CD4-positive, alpha-beta T cell treated with Interleukin-15 for 4 hours (primary cell): Measurements from ENCODE around the gene ZNF628.
A peak's percentile ranks its signal among the peaks of the same experiment; 100 is the strongest.

Experiments
- DNase-seq: peaks from one replicate; pipeline ENCODE4 v3.0.0-alpha.2; 2020; ENCODE audit warnings: low spot score

The ZNF628 gene

DNA sequence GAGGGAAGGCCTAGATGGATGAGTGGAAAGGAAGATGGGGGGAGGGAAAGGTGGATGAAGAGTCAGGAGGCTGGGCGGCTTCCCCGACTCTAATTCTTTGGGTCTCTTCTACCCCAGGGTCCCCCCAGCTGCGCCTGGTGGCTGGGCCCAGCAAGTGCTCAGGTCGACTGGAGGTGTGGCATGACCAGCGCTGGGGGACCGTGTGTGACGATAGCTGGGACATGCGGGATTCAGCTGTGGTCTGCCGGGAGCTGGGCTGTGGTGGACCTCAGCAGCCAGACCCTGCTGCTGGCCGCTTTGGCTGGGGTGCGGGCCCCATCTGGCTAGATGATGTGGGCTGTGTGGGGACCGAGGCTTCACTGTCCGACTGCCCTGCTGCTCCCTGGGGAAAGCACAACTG, 21.3 kb downstream of the ZNF628 start:
- DNase-seq, result no peak

DNA sequence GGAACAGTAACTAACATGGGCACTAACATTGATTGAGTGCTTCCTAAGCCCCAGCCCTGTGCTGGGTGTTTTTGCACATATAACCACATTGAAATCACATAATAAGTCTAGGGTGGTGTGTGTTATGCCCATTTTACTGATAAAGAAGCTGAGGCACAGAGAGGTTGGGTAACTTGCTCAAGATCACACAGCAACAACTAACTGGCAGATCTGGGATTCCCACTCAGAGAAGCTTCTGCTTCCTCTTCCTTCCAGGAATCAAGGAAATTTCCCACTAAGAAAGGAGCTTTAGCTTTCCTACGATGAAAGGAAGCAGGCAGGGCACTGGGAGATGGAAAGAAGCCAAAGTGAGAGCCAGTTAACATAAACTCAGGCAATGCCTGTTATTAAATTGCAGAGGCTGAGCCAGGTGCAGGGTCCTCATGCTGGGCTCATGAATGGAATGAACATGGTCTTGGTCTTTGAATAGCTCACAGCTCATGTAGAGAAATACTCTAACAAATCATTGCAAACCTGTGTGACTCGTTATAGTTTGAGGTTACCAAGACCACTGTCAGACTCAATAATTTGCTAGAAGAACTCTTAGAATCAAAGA, 21.9 kb downstream of the ZNF628 start:
- DNase-seq, result no peak

DNA sequence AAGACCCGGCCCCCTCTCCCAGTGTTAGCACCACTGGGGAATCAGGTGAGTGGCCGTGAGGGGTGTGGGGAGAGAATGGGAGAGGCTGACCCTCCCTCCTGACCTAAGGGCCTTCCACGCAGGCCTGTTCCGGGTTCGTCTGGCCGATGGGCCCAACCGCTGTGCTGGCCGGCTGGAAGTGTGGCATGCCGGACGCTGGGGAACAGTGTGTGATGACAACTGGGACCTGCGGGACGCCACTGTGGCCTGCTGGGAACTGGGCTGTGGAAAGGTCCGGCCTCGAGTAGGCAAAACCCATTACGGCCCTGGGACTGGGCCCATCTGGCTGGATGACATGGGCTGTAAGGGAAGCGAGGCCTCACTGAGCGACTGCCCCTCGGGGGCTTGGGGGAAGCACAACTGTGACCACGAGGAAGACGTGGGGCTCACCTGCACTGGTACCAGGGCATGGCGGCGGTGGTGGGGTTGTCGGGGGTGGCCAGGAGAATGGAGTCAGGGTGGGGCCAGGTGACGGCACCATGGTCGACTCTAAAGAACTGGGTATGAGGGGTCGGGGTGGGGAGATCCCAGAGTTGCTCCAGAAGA, 24.0 kb downstream of the ZNF628 start:
- no peak for DNase-seq

DNA sequence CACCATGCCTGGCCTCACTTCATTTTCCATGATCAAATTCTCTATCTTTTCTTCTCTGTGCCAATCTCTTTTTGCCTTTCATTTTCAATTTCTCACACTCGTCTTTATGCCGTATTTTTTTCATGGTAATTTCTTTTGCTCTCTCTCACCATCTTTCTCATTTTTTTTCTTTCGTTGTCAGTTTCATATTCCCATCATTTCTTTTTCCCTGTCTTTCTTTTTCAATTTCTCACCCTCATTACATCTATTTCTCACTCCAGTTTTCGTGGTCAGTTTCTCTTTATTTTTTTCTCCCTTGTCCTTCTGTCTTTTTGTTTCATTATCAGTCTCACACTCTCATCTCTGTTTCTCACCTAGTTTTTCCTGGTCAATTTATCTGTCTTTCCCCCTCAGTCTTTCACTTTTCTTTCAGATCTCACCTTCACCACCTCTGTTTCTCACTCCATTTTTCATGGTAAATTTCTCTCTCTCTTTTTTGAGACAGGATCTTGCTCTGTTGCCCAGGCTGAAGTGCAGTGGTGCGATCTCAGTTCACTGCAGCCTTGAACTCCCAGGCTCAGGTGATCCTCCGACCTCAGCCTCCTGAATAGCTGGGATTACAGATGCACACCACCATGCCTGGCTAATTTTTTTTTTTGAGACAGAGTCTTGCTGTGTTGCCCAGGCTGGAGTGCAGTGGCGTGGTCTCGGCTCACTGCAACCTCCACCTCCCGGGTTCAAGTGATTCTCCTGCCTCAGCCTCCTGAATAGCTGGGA, 26.0 kb downstream of the ZNF628 start:
- DNase-seq, result no peak

DNA sequence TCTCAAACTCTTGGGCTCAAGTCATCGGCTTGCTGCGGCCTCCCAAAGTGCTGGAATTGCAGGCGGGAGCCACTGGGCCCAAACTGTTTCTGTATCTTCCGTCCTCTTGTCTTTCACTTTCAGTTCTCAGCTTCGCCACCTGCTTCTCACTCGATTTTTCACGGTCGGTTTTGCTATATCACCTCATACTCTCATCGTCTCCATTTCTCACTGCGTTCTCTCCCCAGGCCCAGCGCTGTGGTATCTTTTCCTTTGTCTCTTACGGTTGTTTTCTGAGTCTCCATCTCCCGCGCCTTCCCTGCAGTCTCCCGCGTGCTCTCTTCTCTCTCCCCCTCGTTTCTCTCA, 26.7 kb downstream of the ZNF628 start:
- DNase-seq, result no peak

GRCh38 chr19:55503502-55504251, 27.3 kb downstream of the ZNF628 start:
- DNase-seq, result peak; percentile 90

DNA sequence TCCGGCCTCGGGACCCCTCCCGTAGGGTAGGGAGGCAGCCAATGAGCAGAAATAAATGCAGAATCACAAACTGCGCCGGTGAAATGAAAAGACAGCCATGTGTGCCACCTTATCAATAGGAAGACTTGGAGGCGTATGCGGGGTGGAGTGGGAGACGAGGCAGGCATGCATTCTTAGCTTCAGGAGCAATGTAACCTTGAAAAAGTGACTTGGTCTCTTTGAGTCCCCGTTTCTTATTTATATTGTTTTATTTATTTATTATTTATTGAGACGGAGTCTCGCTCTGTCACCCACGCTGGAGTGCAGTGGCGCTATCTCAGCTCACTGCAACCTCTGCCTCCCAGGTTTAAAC, 27.8 kb downstream of the ZNF628 start:
- no peak for DNase-seq

DNA sequence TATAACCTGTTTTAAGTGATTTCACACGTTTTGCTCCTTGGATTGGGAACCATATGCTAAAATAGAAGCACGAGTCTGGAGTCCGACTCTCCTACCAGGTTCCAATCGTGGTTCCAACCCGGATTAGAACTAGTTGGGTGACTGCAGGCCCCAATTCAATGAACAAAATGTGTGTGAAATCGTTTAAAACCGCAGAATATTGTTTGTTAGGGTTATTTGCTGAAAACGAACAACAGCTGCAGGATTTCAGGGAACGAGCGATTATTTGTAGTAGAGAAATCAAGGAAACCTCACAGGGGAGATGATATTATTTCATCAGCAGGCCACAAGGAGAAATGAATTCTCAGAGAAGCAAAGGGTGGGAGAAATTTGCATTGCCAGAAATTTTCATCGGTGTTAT, 28.6 kb downstream of the ZNF628 start:
- no peak for DNase-seq

GRCh38 chr19:55508120-55508519, 31.7 kb downstream of the ZNF628 start:
- DNase-seq, result no peak

DNA sequence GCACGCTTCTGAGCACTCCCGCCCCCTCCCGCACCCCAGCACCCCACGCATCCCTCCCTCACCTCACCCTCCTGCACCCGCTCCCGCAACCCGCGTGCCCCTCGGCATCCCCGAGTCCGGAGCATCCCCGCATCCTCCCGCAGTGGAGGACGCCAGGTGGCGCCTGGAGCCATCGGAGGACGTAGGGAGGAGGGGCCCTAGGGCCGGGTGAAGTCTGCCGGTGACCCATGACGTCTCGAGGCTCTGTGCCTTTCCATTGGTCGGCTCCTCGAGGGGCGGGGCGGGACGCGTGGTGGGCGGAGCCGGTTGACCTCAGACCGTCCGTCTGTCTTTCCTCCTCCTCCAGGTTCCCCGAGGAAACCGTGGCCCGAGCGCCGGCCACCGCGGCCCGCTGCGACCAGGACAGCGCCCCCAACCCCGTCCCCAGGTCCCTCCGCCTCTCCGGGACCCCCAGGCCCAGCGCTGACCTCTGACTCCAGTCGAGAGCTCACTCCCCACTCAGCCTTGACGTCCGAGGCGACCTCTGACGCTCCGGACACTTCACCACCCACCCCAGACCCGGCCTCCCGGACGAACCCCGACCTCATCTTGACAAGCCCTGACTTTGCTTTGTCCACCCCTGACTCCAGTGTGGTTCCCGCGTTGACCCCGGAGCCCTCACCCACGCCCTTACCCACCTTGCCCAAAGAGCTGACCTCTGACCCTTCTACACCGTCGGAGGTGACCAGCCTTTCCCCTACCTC, 40.6 kb downstream of the ZNF628 start:
- DNase-seq, result peak; percentile 89

GRCh38 chr19:55519451-55520311, 43.3 kb downstream of the ZNF628 start:
- no peak for DNase-seq

- DNase-seq, result no peak
Observed at GRCh38 chr19:55520691-55521292, 44.4 kb downstream of the ZNF628 start.

DNA sequence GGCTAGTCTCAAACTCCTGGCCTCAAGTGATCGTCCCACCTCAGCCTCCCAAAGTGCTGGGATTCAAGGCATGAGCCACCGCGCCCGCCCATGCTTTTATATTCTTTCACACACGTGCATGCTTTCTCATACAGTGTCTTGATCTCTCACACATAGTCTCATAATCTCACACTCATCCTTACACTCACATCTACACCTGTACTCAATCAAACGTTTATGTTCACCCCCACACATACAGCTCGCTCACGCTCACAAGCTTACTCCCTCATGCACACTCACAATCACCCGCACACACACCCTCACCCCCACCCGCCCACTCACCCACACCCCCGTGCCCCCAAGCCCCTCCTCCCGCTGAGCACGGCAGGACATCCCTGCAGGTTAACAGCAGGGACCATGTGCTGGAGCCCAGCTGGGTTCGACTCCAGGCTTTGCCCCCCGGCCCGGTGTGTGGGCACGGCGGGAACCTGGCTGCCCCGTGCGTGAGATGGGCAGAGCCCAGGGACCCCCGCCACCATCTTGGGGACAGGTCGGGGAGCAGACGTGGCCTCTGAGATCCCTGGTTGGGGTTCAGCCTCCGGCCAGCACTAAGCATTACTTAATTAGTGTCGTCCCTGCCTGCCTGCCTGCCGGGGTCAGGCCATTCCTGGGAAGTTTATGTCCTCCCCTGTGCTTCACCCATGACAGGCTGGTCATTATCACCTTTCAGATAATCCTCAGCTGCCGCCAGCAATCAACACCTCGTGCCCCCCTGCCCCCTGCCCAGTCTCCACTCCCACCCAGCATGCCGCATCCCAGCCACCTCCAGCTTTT, 49.1 kb downstream of the ZNF628 start:
- DNase-seq, result no peak

DNA sequence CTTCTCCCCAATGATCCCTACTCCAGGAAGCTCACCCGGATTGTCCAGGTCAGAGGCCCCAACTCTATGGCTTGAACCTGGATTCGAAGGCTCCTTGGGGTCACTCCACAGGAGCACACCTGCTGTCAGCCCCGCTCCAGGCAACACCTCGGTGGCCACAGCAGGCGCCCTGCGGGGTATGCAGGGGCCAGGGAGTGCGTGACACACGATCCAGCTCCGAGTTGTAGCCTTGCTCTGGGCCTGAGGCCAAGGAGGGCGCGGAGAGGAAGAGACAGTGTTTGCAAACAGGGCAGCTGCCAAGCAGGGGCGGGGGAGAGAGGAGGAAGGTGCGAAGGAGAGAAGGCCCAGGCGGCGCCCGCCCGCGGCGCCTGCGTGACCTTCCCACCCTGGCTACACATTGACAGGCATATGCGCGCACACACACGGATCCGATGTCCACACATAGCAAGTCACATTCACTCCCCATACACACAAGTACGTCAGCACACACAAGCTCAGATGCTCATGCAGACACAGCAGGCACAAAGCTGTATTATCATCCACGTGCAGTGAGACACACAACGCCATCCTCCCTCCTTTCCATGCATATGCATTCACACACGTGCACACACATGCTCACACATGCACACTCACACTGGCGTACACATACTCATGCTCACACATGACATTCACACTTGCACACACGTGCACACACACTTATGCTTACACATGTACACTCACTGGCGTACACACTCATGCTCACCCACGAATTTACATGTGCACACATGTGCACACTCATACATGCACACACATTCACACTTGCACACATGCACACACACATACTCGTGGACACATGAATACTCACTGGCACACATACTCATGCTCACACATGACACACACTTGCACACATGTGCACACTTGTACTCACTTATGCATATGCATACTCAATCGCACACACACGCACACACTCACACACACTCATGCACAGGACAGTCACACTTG, 50.1 kb downstream of the ZNF628 start:
- DNase-seq, result no peak

DNA sequence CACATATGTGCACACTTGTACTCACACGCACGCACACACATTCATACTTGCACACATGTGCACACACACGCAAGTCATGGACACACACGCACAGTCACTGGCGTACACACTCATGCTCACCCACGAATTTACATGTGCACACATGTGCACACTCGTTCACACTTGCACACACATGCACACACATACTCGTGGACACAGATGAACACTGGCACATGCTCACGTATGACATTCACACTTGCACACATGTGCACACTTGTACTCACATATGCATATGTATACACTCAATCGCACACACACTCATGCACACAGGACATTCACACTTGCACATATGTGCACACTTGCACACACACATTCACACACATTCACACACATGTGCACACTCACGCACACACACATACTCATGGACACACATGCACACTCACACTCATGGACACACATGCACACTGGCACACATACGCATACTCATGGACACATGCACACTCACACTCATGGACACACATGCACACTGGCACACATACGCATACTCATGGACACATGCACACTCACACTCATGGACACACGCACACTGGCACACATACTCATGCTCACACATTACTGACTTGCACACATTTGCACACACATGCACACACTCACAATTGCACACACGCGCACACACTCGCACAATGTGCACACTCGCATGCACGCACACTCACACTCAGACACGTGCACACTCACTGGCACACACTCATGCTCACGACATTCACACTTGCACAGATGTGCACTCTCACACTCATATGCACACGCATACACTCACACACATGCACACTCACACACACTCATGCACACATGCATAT, 51.0 kb downstream of the ZNF628 start:
- no peak for DNase-seq

DNA sequence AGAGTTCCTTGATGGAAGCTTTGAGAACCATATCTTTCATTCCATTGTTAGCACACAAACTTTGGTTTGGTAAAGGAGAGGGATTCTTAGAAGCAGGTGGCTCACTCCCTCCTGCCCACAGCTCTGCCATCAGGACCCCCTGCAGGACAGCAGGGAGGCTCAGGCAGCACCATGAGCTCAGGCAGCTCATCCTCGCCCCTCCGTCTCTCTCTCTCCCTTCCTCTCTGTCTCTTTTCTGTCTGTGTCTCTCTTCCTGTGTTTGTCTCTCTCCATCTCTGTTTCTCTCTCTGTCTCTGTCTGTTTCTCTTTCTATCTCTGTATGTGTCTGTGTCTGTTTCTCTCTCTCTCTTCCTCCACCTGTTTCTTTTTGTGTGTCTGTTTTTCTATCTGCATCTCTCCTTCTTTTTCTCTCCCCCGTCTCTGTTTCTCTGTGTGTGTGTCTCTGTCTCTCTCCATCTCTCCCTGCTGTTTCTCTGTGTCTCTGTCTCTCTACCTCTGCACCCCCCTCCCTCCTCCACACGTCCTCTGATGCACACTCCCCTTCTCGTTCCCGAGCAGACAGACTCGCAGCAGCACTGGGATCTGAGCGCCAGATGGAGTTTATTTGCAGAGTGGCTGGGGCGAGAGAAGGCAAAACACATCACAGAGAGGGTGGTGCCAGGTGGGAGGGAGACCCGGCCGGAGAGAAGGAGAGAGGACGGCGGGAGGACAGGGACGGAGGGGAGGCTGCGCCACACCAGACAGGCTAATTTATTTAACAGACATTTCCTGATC, 51.8 kb downstream of the ZNF628 start:
- DNase-seq, result no peak

DNA sequence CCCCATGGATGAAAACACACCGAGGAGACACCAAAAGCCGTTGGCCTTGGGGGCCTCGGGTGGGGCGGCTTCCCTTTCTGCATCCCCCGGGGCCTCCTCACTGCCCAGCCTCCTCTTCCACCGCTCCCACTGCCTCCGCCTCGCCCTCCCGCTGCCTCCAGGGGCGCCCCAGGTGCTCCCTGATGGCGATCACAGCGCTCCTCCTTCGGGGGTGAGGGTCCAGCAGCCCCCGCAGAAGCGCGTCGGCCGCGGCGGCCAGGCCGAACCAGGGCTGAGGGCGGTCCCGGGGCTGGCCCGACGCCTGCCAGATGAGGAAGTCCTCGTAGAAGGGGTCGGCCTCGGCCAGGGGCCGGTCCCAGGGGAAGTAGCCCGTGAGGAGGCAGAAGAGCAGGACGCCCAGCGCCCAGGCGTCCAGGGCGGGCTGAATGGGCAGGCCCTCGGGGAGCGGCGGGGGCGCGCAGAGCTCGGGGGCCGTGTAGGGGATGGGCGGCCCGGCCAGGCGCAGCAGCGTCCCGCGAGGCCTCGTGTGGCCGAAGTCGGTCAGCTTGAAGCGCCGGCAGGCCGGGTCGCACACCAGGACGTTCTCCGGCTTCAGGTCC, 53.3 kb downstream of the ZNF628 start:
- no peak for DNase-seq
